Hepatocyte (in vitro differentiated cells): Measurements from ENCODE around the gene TMEM203.

Source experiments
- EZH2 ChIP-seq: fragments of 200-600 bp; sonication (generic); IDR thresholded peaks from 2 replicates; pipeline ENCODE4 v1.6.1; 2016; ENCODE audit warnings: antibody characterized with exemption, mild to moderate bottlenecking, borderline replicate concordance
- EZH2phosphoT487 ChIP-seq: fragments of 200-600 bp; sonication (generic); IDR thresholded peaks from one replicate; pipeline ENCODE4 v1.6.1; 2018; ENCODE audit warnings: antibody characterized with exemption, mild to moderate bottlenecking, low read depth, moderate library complexity; ENCODE audit not compliant: unreplicated experiment, severe bottlenecking
- TF ChIP-seq, protein P1 (sequence below): fragments of 200-600 bp; sonication (generic); IDR thresholded peaks from 2 replicates; pipeline ENCODE4 v1.5.1; 2016; ENCODE audit warnings: antibody characterized with exemption, mild to moderate bottlenecking; ENCODE audit not compliant: poor library complexity

- TF ChIP-seq, protein P1, sequence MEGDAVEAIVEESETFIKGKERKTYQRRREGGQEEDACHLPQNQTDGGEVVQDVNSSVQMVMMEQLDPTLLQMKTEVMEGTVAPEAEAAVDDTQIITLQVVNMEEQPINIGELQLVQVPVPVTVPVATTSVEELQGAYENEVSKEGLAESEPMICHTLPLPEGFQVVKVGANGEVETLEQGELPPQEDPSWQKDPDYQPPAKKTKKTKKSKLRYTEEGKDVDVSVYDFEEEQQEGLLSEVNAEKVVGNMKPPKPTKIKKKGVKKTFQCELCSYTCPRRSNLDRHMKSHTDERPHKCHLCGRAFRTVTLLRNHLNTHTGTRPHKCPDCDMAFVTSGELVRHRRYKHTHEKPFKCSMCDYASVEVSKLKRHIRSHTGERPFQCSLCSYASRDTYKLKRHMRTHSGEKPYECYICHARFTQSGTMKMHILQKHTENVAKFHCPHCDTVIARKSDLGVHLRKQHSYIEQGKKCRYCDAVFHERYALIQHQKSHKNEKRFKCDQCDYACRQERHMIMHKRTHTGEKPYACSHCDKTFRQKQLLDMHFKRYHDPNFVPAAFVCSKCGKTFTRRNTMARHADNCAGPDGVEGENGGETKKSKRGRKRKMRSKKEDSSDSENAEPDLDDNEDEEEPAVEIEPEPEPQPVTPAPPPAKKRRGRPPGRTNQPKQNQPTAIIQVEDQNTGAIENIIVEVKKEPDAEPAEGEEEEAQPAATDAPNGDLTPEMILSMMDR = no peak
- no peak for TF ChIP-seq EZH2
- no peak for TF ChIP-seq EZH2phosphoT487
Measured at GRCh38 chr9:137204731-137205125, 720 bp downstream of the TMEM203 start.
